Measurements from ENCODE around the gene ADGRG2.

DNA sequence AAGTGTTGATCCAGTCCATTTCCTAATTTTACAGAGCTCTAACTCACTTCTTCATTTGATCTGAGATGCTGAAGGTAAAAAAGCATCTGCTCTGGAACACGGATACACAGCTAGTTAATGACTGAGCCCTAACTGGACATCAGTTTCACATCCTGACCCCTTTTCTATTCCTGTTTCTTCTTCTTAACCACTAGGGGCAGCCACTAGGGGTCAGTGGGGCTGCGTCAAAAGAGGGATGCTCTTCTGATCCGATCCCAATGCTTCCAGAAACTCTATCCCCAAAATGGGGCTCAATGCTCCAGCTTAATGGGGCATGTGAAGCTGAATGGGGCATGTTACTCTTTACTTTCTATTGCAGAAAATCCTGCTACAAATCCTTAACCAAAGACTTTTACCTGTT, 105.0 kb downstream of the ADGRG2 start:
- TF ChIP-seq, protein P1, sequence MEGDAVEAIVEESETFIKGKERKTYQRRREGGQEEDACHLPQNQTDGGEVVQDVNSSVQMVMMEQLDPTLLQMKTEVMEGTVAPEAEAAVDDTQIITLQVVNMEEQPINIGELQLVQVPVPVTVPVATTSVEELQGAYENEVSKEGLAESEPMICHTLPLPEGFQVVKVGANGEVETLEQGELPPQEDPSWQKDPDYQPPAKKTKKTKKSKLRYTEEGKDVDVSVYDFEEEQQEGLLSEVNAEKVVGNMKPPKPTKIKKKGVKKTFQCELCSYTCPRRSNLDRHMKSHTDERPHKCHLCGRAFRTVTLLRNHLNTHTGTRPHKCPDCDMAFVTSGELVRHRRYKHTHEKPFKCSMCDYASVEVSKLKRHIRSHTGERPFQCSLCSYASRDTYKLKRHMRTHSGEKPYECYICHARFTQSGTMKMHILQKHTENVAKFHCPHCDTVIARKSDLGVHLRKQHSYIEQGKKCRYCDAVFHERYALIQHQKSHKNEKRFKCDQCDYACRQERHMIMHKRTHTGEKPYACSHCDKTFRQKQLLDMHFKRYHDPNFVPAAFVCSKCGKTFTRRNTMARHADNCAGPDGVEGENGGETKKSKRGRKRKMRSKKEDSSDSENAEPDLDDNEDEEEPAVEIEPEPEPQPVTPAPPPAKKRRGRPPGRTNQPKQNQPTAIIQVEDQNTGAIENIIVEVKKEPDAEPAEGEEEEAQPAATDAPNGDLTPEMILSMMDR (IDR thresholded peaks at IDR 0.05), result no peak
- no peak for TF ChIP-seq POLR2A (IDR thresholded peaks at IDR 0.05)
